HUES64 (cell line): ENCODE results near the gene HLA-DRB1. TPM values are rescaled to one million over a fixed set of nuclear protein-coding genes. Genes with fewer than 3 reads are reported as not detected.
"Not testable (repeated sequence)": the region's sequence is repeated elsewhere in the genome, so short reads cannot be mapped to it uniquely, and the experiment has no call there.

Experiments used
- H3K27ac ChIP-seq: 2 replicates; pipeline ENCODE4 v1.7.0; 2013; ENCODE audit warnings: low read depth, low read length, inconsistent platforms
- H3K27me3 ChIP-seq: 2 replicates; pipeline ENCODE4 v1.6.1; 2013; ENCODE audit warnings: mild to moderate bottlenecking, low read length; ENCODE audit not compliant: insufficient read depth
- H3K36me3 ChIP-seq: 2 replicates; pipeline ENCODE4 v1.6.1; 2013; ENCODE audit warnings: mild to moderate bottlenecking, low read length; ENCODE audit not compliant: insufficient read depth
- H3K4me1 ChIP-seq: 2 replicates; pipeline ENCODE4 v1.6.1; 2013; ENCODE audit warnings: mild to moderate bottlenecking, low read length, moderate library complexity; ENCODE audit not compliant: insufficient read depth
- H3K4me3 ChIP-seq: 2 replicates; pipeline ENCODE4 v1.5.1; 2013; ENCODE audit warnings: mild to moderate bottlenecking, low read length, moderate library complexity
- H3K9ac ChIP-seq: 2 replicates; pipeline ENCODE4 v1.6.1; 2013; ENCODE audit warnings: mild to moderate bottlenecking, low read depth, low read length
- H3K9me3 ChIP-seq: 2 replicates; pipeline ENCODE4 v1.6.1; 2013; ENCODE audit warnings: low read depth, low read length; ENCODE audit not compliant: insufficient read depth
- WGBS: fragments of 150-250, 120-280 bp; methylation state at CpG from one replicate; pipeline ENCODE4 v1.1.7; 2013; ENCODE audit warnings: missing lambda C conversion rate; 5-methylcytosine and 5-hydroxymethylcytosine counted together
- polyA plus RNA-seq, 2 experiments: library from polyadenylated mRNA; stranded (reverse); fragments of 50-300 nt; gene quantifications; one replicate each; pipeline ENCODE4 v1.2.3, GENCODE V29; 2013

The HLA-DRB1 gene
- polyA plus RNA-seq (2013, experiment 1 of 2) = 6.2 TPM
- polyA plus RNA-seq (2013, experiment 2 of 2) = 7.9 TPM

DNA sequence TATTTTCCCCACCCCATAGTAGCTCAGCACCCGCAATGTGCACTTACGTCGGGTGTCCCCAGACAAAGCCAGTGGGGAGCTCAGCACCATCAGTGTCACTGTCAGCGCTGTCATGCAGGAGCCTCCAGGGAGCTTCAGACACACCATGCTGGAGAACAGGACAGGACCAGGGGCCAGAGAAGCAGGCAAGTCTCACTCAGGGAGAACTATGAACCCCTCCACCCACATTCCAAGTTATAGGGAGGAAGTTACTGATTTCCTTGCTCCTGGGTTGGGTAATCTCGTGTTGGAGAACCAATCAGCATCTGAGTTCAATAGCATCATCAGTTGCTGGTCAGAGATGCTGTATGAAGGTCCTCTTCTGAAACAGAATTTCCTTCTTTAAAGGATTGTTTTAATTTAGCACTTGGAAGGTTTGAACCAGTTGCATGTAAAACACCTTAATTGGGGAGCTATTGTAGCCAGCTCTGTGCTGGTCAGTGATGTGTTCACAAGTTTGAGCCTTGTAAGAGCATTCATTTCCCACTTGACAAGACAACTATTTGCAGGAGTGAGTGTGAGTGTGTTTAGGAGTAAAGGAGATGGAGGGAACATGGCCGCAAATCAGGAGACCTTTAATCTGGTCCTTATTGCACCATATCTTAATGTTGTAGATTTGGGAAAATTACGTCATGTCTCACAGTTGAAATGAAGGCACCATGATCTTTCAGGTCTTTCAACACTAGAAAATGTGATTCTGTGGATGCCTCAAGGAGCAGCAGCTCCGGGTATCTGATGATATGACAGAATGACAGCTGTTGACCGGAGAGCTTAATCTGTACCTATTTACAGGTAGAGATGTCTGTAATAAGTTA, at the start of gene HLA-DRB1:
Gene HLA-DRB1 (minus strand): TSS at position 253 of the 854 bp plus-strand sequence. CDS start 106 bp downstream, at position 147.
- Histone ChIP-seq H3K27me3 (peaks cover 6% of the 10 kb centered on the region), H3K4me1 (no peaks in the 10 kb centered on the region), H3K9ac (no peak within 1 kb of the TSS), H3K27ac (no peak within 1 kb of the TSS), H3K36me3 (no peaks in the 10 kb centered on the region), H3K4me3 (no peak within 1 kb of the TSS), H3K9me3 (no peaks in the 10 kb centered on the region)
- 72% methylated on average over 9 of the region's 9 CpGs for WGBS

- Histone ChIP-seq H3K9ac (no peak overlapping the region), H3K4me1 (no peaks in the 10 kb centered on the region), H3K9me3 (0 out of 2 replicates have a peak, but pooled peaks cover 5% of the 10 kb centered on the region), H3K27me3 (no peaks in the 10 kb centered on the region), H3K4me3 (no peak overlapping the region), H3K36me3 (no peaks in the 10 kb centered on the region), H3K27ac (no peak overlapping the region)
- WGBS = 89% methylated on average over 9 of the region's 9 CpGs
Observed at GRCh38 chr6:32638532-32639219, 49.0 kb upstream of the HLA-DRB1 start.

GRCh38 chr6:32637883-32638282, 48.2 kb upstream of the HLA-DRB1 start:
- Histone ChIP-seq H3K27me3 (no peaks in the 10 kb centered on the region), H3K4me1 (no peaks in the 10 kb centered on the region), H3K9ac (no peak overlapping the region), H3K27ac (no peak overlapping the region), H3K9me3 (peaks cover 5% of the 10 kb centered on the region; the same call in 1 of the 2 replicates), H3K36me3 (no peaks in the 10 kb centered on the region), H3K4me3 (no peak overlapping the region)
- WGBS = 80% methylated on average over 1 of the region's 3 CpGs

- WGBS = 66% methylated on average over 5 of the region's 7 CpGs
- Histone ChIP-seq H3K27ac (no peak within 1 kb of the TSS), H3K4me1 (no peaks in the 10 kb centered on the region), H3K4me3 (no peak within 1 kb of the TSS), H3K27me3 (no peaks in the 10 kb centered on the region), H3K9ac (no peak within 1 kb of the TSS), H3K9me3 (peaks cover 9% of the 10 kb centered on the region; the same call in 1 of the 2 replicates), H3K36me3 (no peaks in the 10 kb centered on the region)
Observed at GRCh38 chr6:32637219-32637880, 47.7 kb upstream of the HLA-DRB1 start, which contains the start of gene HLA-DQA1. Gene HLA-DQA1 (plus strand): TSS chr6:32637406. CDS start chr6:32637459, 53 bp downstream.

- no peaks in the 10 kb centered on the region for H3K27me3 ChIP-seq
- H3K9me3 ChIP-seq = peaks cover 9% of the 10 kb centered on the region; the same call in 1 of the 2 replicates
- H3K4me1 ChIP-seq = no peaks in the 10 kb centered on the region
- no peak overlapping the region for H3K9ac ChIP-seq
- no peaks in the 10 kb centered on the region for H3K36me3 ChIP-seq
- no peak overlapping the region for H3K4me3 ChIP-seq
- WGBS = 62% methylated on average over 1 of the region's 2 CpGs
- H3K27ac ChIP-seq = no peak overlapping the region
Observed at GRCh38 chr6:32635526-32636123, 46.0 kb upstream of the HLA-DRB1 start.

DNA sequence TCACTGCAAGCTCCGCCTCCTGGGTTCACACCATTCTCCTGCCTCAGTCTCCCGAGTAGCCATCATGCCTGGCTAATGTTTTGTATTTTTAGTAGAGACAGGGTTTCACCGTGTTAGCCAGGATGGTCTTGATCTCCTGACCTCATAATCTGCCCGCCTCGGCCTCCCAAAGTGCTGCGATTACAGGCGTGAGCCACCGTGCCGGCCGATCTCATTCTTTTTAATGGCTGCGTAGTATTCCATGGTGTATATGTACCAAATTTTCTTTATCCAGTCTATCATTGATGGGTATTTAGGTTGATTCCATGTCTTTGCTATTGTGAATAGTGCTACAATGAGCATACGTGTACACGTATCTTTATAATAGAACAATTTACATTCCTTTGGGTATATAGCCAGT, 40.1 kb upstream of the HLA-DRB1 start:
- not testable (repeated sequence) for H3K9me3 ChIP-seq, H3K27me3 ChIP-seq, H3K9ac ChIP-seq, H3K4me3 ChIP-seq, H3K4me1 ChIP-seq, H3K36me3 ChIP-seq, H3K27ac ChIP-seq
- WGBS = 98% methylated on average over 11 of the region's 13 CpGs

GRCh38 chr6:32627831-32628230, 38.2 kb upstream of the HLA-DRB1 start:
- WGBS = 72% methylated on average over 2 of the region's 3 CpGs
- H3K27me3 ChIP-seq = no peaks in the 10 kb centered on the region
- H3K4me3 ChIP-seq = no peak overlapping the region
- H3K27ac ChIP-seq = no peak overlapping the region
- H3K9ac ChIP-seq = no peak overlapping the region
- peaks cover 4% of the 10 kb centered on the region; the same call in 1 of the 2 replicates for H3K9me3 ChIP-seq
- no peaks in the 10 kb centered on the region for H3K4me1 ChIP-seq
- no peaks in the 10 kb centered on the region for H3K36me3 ChIP-seq

DNA sequence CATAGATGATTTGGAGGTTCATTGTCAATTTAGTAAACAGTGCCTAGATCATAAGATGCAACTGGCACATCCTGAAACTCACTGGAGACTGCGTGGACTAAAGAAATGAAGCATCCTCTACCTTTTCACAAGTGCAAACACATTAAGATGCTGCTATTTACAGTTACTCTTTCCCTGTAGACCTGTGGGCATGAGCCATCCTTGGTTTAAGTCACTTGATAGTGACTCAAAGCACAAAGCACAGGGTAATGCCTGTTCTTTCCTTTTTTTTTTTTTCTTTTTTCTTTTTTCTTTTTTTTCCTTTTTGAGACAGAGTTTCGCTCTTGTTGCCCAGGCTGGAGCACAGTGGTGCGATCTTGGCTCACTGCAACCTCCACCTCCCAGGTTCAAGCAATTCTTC, 37.6 kb upstream of the HLA-DRB1 start:
- Histone ChIP-seq H3K9me3 (no peaks in the 10 kb centered on the region), H3K4me1 (no peaks in the 10 kb centered on the region; the same call in 1 of the 2 replicates), H3K4me3 (no peak overlapping the region), H3K27ac (no peak overlapping the region), H3K36me3 (no peaks in the 10 kb centered on the region), H3K27me3 (no peaks in the 10 kb centered on the region), H3K9ac (no peak overlapping the region)
- 85% methylated on average over 3 of the region's 3 CpGs for WGBS

DNA sequence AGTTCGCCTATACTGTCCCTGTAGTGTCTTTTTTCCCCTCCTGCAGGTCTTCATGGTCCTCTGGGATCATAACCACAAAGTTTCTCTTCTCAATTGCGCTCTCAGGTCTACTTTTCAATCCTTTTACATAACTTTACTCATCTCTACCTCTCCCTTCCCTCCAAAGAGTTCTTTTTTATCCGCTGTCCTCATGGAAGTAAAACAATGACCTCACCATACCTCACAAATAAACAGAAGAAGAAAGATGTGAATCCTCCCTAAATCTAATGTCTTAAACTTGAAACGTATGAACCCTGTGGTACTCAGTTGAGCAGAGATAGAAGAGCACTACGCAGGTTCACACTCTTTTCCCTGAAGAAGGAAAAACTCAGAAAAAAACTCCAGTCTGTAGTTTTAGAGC, 35.5 kb upstream of the HLA-DRB1 start:
- WGBS = 75% methylated on average over 5 of the region's 5 CpGs
- no peak overlapping the region for H3K27ac ChIP-seq
- H3K9me3 ChIP-seq = 0 out of 2 replicates have a peak, but pooled peaks cover 2% of the 10 kb centered on the region
- no peaks in the 10 kb centered on the region for H3K36me3 ChIP-seq
- H3K4me3 ChIP-seq = no peak overlapping the region
- no peaks in the 10 kb centered on the region; the same call in 1 of the 2 replicates for H3K4me1 ChIP-seq
- H3K9ac ChIP-seq = no peak overlapping the region
- H3K27me3 ChIP-seq = no peaks in the 10 kb centered on the region

DNA sequence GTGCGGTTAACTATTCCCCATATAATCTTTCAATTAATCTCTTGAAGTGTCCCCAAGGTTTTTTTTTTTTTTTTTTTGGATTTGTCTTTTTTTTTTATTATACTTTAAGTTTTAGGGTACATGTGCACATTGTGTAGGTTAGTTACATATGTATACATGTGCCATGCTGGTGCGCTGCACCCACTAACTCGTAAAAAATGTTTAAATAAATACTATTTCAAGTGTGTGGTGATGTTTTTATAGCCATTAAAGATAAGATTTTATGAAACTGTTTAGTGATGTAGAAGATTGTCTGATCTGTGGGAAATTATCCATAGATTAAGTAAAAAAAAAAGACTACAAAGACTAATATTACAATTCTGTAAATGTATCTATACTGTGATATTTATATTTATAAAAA, 34.9 kb upstream of the HLA-DRB1 start:
- no CpG with 5 or more reads among the region's 3 CpGs for WGBS
- Histone ChIP-seq H3K36me3 (no peaks in the 10 kb centered on the region), H3K9me3 (0 out of 2 replicates have a peak, but pooled peaks cover 2% of the 10 kb centered on the region)

More for the DNA sequence above, 34.9 kb upstream of the HLA-DRB1 start:
- no peaks in the 10 kb centered on the region; the same call in 1 of the 2 replicates for H3K4me1 ChIP-seq
- no peak overlapping the region for H3K9ac ChIP-seq
- no peak overlapping the region for H3K4me3 ChIP-seq
- no peaks in the 10 kb centered on the region for H3K27me3 ChIP-seq
- no peak overlapping the region for H3K27ac ChIP-seq
